OCI-LY3 (cell line): ENCODE data around the gene RMP24.

Experiments used
- H2AFZ ChIP-seq: fragments of 200-600, 300-600 bp; shearing (Covaris generic); 2 replicates; pipeline ENCODE4 v1.6.0; 2014; ENCODE audit warnings: antibody characterized with exemption, low read depth, low read length
- H3K27ac ChIP-seq: fragments of 200-600, 300-600 bp; sonication (generic); 2 replicates; pipeline ENCODE4 v1.5.1; 2014; ENCODE audit warnings: mild to moderate bottlenecking, low read length, moderate library complexity, mixed read lengths
- H3K27me3 ChIP-seq: fragments of 200-600, 300-600 bp; sonication (generic); 2 replicates; pipeline ENCODE4 v1.6.1; 2014; ENCODE audit warnings: low read depth, low read length, mixed read lengths
- H3K36me3 ChIP-seq: fragments of 200-600, 300-600 bp; sonication (generic); replicated peaks from 2 replicates; pipeline ENCODE3; 2014; ENCODE audit warnings: low read depth, low read length, mixed read lengths
- H3K4me1 ChIP-seq: fragments of 300-600, 200-600 bp; sonication (generic); 2 replicates; pipeline ENCODE4 v1.6.1; 2014; ENCODE audit warnings: low read length, mixed read lengths
- H3K4me2 ChIP-seq: fragments of 200-600, 300-600 bp; sonication (generic); 2 replicates; pipeline ENCODE4 v1.6.1; 2014; ENCODE audit warnings: low read length, mixed read lengths
- H3K4me3 ChIP-seq: fragments of 300-600, 200-600 bp; sonication (generic); 2 replicates; pipeline ENCODE4 v1.5.1; 2014; ENCODE audit warnings: antibody characterized with exemption, mild to moderate bottlenecking, low read length, moderate library complexity
- H3K79me2 ChIP-seq: fragments of 300-600, 200-600 bp; shearing (Covaris generic); 2 replicates; pipeline ENCODE4 v1.6.1; 2014; ENCODE audit warnings: mild to moderate bottlenecking, low read length, mixed read lengths
- H3K9ac ChIP-seq: fragments of 300-600, 200-600 bp; shearing (Covaris generic); 2 replicates; pipeline ENCODE4 v1.6.0; 2014; ENCODE audit warnings: mild to moderate bottlenecking, low read length, moderate library complexity
- H3K9me3 ChIP-seq: fragments of 200-600, 300-600 bp; shearing (Covaris generic); 2 replicates; pipeline ENCODE4 v1.6.1; 2014; ENCODE audit warnings: low read length, mixed read lengths; ENCODE audit not compliant: insufficient read depth
- H4K20me1 ChIP-seq: fragments of 200-600, 300-600 bp; sonication (generic); 2 replicates; pipeline ENCODE4 v1.6.1; 2016; ENCODE audit warnings: low read length, mixed read lengths; ENCODE audit not compliant: insufficient read depth
- EZH2phosphoT487 ChIP-seq: fragments of 200-600 bp; shearing (Covaris generic); IDR thresholded peaks from 2 replicates; pipeline ENCODE4 v1.6.1; 2018; ENCODE audit warnings: antibody characterized with exemption, mixed run types, low read depth
- TF ChIP-seq, protein P1 (sequence below): fragments of 200-600, 300-600 bp; sonication (generic); IDR thresholded peaks from 2 replicates; pipeline ENCODE4 v1.5.1; 2014; ENCODE audit warnings: antibody characterized with exemption, low read length, low read depth

RMP24 gene

DNA sequence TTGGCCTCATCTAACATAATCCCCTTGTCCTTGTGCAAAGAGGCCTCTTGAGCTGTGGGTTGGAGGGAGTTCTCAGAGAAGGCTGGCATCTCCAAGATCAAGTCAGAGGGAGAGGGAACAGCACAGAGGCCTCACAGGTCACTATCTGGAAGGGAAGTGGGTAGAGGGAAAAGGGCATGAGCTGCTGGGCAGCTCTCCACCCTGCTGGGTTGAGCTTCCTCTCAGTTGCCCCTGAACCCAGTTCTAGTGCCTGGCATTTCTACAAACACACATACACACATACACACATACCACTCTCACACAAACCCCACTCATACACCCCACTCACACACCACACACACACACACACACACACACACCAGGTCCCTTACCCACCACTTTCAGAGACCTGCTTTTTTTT lies 30.3 kb upstream of the RMP24 start:
- H3K4me3 ChIP-seq, result no peak overlapping the region
- no peaks in the 10 kb centered on the region for H3K27me3 ChIP-seq
- no peak overlapping the region for H3K4me2 ChIP-seq
- H3K36me3 ChIP-seq, result no peaks in the 10 kb centered on the region
- no peak overlapping the region for H3K9ac ChIP-seq
- no peak for TF ChIP-seq EZH2phosphoT487
- TF ChIP-seq, protein P1, sequence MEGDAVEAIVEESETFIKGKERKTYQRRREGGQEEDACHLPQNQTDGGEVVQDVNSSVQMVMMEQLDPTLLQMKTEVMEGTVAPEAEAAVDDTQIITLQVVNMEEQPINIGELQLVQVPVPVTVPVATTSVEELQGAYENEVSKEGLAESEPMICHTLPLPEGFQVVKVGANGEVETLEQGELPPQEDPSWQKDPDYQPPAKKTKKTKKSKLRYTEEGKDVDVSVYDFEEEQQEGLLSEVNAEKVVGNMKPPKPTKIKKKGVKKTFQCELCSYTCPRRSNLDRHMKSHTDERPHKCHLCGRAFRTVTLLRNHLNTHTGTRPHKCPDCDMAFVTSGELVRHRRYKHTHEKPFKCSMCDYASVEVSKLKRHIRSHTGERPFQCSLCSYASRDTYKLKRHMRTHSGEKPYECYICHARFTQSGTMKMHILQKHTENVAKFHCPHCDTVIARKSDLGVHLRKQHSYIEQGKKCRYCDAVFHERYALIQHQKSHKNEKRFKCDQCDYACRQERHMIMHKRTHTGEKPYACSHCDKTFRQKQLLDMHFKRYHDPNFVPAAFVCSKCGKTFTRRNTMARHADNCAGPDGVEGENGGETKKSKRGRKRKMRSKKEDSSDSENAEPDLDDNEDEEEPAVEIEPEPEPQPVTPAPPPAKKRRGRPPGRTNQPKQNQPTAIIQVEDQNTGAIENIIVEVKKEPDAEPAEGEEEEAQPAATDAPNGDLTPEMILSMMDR, result no peak
- no peaks in the 10 kb centered on the region for H3K79me2 ChIP-seq
- no peaks in the 10 kb centered on the region for H4K20me1 ChIP-seq
- H3K4me1 ChIP-seq, result peaks cover 10% of the 10 kb centered on the region
- H3K27ac ChIP-seq, result no peak overlapping the region
- no peaks in the 10 kb centered on the region for H3K9me3 ChIP-seq
- H2AFZ ChIP-seq, result no peak overlapping the region

DNA sequence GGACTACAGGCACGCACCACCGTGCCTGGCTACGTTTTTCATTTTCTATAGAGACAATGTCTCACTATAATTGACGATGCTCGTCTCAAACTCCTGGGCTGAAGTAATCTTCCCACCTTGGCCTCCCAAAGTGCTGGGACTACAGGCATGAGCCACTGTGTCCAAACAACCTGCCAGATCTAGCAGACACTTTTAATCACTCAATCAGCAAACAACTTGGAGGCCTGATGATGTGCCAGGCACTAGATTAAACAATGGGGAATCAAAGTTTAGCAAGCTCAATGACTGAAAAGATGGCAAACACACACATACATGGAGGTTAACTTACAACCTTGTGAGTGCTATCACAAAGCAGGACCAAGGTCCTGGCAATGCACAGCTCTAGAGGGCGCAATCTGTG lies 29.8 kb upstream of the RMP24 start:
- no peak for TF ChIP-seq EZH2phosphoT487
- TF ChIP-seq, protein P1, result no peak
- no peaks in the 10 kb centered on the region for H4K20me1 ChIP-seq
- no peak overlapping the region for H2AFZ ChIP-seq
- no peak overlapping the region for H3K4me3 ChIP-seq
- no peaks in the 10 kb centered on the region for H3K9me3 ChIP-seq
- H3K79me2 ChIP-seq, result no peaks in the 10 kb centered on the region
- H3K27ac ChIP-seq, result no peak overlapping the region
- no peak overlapping the region for H3K9ac ChIP-seq
- H3K27me3 ChIP-seq, result no peaks in the 10 kb centered on the region
- H3K36me3 ChIP-seq, result no peaks in the 10 kb centered on the region
- H3K4me1 ChIP-seq, result peaks cover 10% of the 10 kb centered on the region
- no peak overlapping the region for H3K4me2 ChIP-seq

DNA sequence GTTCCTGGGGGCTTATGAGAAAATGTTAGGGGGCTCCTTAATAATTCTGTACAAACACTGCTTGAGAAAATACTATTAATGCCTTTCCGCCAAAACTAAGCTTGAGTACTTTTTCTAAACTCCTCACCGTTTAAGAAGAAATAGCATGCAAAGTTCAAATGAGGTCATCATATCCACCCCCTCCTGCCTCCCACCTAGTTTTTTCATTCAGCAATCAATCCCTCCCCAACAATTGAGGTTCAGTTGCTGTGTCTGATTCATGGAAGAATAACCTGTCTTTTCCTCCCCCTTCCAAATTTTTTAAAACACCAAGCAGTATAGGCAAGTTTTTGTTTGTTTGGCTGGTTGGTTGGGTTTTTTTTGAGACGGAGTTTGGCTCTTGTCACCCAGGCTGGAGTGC lies 24.4 kb upstream of the RMP24 start:
- Histone ChIP-seq H4K20me1 (no peaks in the 10 kb centered on the region), H3K27ac (no peak overlapping the region), H3K27me3 (no peaks in the 10 kb centered on the region), H3K4me1 (no peaks in the 10 kb centered on the region), H3K4me2 (no peak overlapping the region), H3K36me3 (no peaks in the 10 kb centered on the region), H3K4me3 (no peak overlapping the region), H3K79me2 (no peaks in the 10 kb centered on the region), H3K9me3 (no peaks in the 10 kb centered on the region), H2AFZ (no peak overlapping the region), H3K9ac (no peak overlapping the region)
- TF ChIP-seq, protein P1, result no peak
- no peak for TF ChIP-seq EZH2phosphoT487

DNA sequence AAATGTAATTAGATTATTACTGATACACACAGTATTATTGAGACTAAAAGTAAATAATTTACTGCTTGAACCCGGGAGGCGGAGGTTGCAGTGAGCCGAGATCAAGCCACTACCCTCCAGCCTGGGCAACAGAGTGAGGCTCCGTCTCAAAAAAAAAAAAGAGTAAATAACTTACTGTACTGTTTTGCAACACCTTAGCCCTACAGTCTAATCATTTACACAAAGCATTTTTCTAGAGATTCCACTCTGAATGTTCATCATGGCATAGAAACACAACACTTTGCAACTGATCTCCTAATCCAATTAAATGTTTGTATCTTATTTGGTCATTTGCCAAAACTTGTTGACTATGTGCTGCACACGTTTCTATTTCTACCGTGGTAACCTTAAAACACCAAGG lies 23.4 kb upstream of the RMP24 start:
- H3K4me1 ChIP-seq, result no peaks in the 10 kb centered on the region
- H3K4me2 ChIP-seq, result no peak overlapping the region
- TF ChIP-seq, protein P1, result no peak
- H3K4me3 ChIP-seq, result no peak overlapping the region
- no peaks in the 10 kb centered on the region for H4K20me1 ChIP-seq
- H2AFZ ChIP-seq, result no peak overlapping the region
- H3K27ac ChIP-seq, result no peak overlapping the region
- H3K79me2 ChIP-seq, result no peaks in the 10 kb centered on the region
- no peaks in the 10 kb centered on the region for H3K36me3 ChIP-seq
- no peaks in the 10 kb centered on the region for H3K9me3 ChIP-seq
- H3K9ac ChIP-seq, result no peak overlapping the region
- no peaks in the 10 kb centered on the region for H3K27me3 ChIP-seq
